ENCODE data around the gene RYR1. TPM values are rescaled to one million over a fixed set of nuclear protein-coding genes. Genes with fewer than 3 reads are reported as not detected.

The RYR1 gene
- total RNA-seq, 4 donors from 2014 or later: under 0.01 to 6.2 (median 3.5) TPM; not detected in 1

DNA sequence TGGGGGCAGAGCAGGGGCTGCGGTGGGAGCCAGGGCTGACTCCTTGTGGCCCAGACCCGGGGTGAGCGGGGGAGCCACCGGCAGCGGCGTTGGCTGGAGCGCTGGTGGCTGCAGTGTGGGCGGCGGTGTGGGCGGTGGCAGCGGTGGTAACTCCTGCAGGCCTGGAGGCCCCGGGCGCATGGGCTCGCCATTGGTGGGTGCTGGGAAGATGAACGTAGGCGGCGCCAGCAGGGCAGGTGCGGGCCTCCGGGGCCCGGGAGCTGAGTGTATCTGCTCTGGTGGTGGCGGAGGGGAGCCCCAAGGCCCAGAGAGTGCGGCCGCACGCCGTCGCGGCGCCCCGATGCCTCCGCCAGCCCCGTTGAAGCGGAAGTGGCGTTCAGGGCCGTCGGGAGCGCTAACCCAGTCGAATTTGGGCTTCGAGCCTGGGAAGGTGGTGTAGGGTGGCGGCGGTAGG is 47.7 kb upstream of the RYR1 start:
- TF ChIP-seq POLR2A (IDR thresholded peaks at IDR 0.05): no peak
- TF ChIP-seq, protein P1, sequence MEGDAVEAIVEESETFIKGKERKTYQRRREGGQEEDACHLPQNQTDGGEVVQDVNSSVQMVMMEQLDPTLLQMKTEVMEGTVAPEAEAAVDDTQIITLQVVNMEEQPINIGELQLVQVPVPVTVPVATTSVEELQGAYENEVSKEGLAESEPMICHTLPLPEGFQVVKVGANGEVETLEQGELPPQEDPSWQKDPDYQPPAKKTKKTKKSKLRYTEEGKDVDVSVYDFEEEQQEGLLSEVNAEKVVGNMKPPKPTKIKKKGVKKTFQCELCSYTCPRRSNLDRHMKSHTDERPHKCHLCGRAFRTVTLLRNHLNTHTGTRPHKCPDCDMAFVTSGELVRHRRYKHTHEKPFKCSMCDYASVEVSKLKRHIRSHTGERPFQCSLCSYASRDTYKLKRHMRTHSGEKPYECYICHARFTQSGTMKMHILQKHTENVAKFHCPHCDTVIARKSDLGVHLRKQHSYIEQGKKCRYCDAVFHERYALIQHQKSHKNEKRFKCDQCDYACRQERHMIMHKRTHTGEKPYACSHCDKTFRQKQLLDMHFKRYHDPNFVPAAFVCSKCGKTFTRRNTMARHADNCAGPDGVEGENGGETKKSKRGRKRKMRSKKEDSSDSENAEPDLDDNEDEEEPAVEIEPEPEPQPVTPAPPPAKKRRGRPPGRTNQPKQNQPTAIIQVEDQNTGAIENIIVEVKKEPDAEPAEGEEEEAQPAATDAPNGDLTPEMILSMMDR (IDR thresholded peaks at IDR 0.05): no peak
- Histone ChIP-seq H3K36me3 (no peaks in the 10 kb centered on the region), H3K4me1 (peaks cover 0 to 19% of the 10 kb centered on the region in 2 donors), H3K27ac (no peak overlapping the region), H3K27me3 (no peaks in the 10 kb centered on the region), H3K9me3 (no peaks in the 10 kb centered on the region), H3K4me3 (no peak overlapping the region)
- no peak for DNase-seq
- intact Hi-C loops (cut with DNase I; ENCODE audit: low total_unique reads): no loop called here

DNA sequence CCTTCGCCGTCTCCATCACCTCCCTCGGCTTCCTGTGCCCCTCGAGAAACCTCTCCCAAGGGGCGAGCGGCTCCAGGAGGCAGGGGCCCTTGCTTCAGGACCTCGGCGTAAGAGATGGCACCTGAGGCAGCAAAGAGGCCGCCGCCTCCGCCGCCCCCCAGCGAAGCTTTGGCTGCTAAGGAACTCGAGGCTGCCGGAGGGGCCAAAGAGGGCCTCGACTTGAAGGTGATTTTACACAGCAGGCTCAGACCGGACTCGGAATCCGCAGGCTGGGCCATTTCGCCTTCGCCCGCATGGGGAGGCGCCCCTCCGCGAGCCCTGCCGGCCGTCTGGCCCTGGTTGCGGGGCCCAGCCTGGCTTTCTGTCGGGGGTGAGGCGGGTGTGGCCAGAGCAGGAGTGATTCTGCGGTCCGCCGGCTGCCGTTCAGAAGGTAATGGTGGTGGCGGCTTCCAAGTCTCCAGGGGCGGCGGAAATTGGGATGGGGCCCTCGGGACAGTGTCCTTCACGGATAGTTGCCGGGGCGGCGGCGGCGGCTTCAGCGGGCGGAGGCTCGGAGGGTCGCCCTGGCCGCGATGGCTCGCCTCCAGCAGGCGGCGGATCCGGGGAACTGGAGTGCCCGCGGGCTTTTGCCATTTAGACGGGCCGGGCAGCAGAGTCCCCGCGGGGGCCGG is 47.1 kb upstream of the RYR1 start:
- no peak overlapping the region for H3K4me3 ChIP-seq
- no peaks in the 10 kb centered on the region for H3K36me3 ChIP-seq
- DNase-seq: no peak
- H3K27me3 ChIP-seq: no peaks in the 10 kb centered on the region
- H3K27ac ChIP-seq: no peak overlapping the region
- intact Hi-C loops (cut with DNase I; ENCODE audit: low total_unique reads): no loop called here
- TF ChIP-seq, protein P1 (IDR thresholded peaks at IDR 0.05): no peak
- no peak for TF ChIP-seq POLR2A (IDR thresholded peaks at IDR 0.05)
- H3K9me3 ChIP-seq: no peaks in the 10 kb centered on the region
- H3K4me1 ChIP-seq: peaks cover 0 to 19% of the 10 kb centered on the region in 2 donors

DNA sequence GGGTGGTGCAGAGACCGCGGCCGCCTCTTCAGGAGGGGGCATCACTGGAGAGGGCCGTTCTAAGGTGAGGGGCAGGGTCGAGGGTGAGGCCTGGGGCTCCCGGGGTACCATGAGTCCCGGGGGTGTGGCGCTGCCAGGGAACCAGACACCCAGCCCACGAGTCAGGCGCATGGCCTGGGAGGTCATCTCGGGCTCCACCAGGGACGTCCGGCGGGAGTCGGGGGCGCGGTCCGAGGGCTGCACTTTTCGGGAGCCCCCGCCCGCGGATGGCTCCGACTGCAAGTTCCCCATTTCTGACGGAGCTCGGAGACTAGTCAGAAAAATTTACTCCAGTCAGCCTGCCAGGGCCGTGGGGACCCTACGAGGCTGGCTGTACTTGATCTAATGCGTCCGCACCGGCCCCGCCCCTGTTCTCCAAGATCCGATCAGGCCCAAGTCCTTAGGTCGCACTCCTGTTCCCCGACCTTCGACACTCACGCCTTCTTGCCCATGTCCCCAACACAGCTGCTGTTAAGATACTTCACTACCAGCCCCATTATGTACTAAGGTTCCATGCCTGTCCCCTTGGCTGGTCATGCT is 46.4 kb upstream of the RYR1 start:
- H3K4me1 ChIP-seq: peaks cover 0 to 19% of the 10 kb centered on the region in 2 donors
- peak overlapping the region in 1 of 2 donors; percentile 42 for H3K27ac ChIP-seq
- no peaks in the 10 kb centered on the region for H3K9me3 ChIP-seq
- TF ChIP-seq, protein P1 (IDR thresholded peaks at IDR 0.05): no peak
- TF ChIP-seq POLR2A (IDR thresholded peaks at IDR 0.05): no peak
- intact Hi-C loops (cut with DNase I; ENCODE audit: low total_unique reads): no loop called here
- DNase-seq: no peak
- H3K27me3 ChIP-seq: no peaks in the 10 kb centered on the region
- H3K4me3 ChIP-seq: peak overlapping the region; percentile 39 to 46
- H3K36me3 ChIP-seq: no peaks in the 10 kb centered on the region

DNA sequence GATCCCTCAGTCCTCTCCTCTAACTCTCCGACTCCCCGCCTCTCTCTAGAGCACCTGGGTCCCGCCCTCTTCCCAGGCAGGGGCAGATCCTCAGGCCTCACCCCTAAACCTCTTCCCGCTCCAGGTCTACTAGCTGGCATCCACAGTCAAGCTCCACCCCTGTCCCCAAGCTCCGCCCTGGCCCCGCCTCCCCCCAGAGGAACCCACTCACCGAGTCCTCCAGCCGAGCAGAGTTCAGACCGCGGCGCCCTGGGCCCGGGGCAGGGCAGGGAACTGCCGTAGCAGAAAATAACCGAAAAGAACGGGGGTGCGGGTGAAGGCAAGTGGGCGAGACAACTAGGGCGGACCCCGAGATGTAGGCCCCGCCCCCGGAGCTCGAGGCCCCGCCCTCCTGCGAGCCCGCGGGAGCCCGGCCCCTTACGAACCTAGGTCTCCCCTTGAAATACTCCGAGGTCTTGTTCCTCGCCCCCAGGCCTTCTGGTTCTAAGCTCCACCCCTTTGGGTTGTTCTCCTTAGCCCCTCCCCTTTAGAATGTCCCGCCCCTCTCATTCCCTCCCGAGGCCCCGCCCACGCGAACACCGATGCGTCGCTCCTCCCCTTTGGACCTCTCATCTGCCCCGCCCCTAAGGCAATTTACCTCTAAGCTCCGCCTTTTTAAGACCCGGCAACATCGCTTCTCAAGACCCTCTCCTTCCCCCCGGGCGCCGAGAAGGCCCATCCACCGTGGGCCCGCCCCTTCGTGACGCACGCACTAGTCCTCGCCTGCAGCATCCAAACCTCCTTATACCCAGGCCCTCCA is 45.7 kb upstream of the RYR1 start, which contains the start of gene GGN:
Gene GGN, minus strand, starts transcription at position 485 of the 799 bp plus-strand sequence. CDS start 773 bp downstream, outside the sequence.
- TF ChIP-seq POLR2A (IDR thresholded peaks at IDR 0.05): no peak
- TF ChIP-seq, protein P1 (IDR thresholded peaks at IDR 0.05): no peak
- peak; percentile 72 to 84 for DNase-seq
- Histone ChIP-seq H3K4me3 (peak within 1 kb of the TSS; percentile 39 to 46), H3K27ac (peak within 1 kb of the TSS; percentile 42 to 51), H3K9me3 (no peaks in the 10 kb centered on the region), H3K27me3 (no peaks in the 10 kb centered on the region), H3K36me3 (no peaks in the 10 kb centered on the region), H3K4me1 (peaks cover 0 to 19% of the 10 kb centered on the region in 2 donors)
- intact Hi-C loops (cut with DNase I; ENCODE audit: low total_unique reads): no loop called here
